NCI-H69 (cell line): ENCODE measurements around the gene NIM1K.
"Not testable (repeated sequence)": the region's sequence is repeated elsewhere in the genome, so short reads cannot be mapped to it uniquely, and the experiment has no call there.

Source experiments
- DNase-seq: peaks from one replicate; lab custom pipeline; 2025; lab: John Stamatoyannopoulos, UW

NIM1K gene

DNA sequence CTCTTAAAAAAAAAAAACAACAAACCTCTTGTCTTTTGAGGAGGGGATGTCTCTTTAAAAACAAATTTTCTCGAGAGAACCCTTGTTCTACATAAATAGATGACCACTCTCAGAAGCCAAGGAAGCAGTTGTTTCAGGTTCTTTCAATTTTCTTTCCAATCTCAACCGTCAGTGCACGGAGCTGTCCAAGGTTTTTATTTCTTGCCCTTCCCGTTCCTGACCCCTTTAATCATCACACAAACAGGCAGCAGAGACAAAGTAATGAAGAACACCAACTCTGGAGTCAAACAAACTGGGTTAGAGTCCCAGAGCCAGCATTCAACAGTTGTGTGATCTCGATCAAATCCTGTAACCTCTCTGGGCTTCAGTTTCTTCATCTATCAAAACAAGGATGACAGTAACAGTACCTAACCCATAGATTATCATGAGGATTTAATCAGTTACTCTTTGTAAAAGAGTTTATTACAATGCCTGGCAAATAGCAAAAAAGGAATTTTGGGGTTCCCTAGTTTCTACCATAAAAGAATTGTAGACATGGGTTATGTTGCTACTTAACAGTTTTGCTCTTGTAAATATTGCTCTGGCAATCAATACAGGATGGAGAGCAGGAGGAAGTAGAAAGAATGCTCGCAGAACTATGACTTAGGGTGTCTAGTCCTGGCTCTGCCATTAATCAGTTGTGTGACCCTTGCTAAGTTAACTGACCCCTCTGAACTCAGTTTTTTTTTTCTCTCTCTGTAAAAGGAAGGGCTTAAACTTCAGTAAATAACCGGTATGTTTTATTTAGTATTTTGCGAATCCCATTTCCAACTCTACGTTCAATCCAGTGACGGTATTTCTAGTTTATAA, 1.0 kb upstream of the NIM1K start:
- DNase-seq = peak; percentile 7

DNA sequence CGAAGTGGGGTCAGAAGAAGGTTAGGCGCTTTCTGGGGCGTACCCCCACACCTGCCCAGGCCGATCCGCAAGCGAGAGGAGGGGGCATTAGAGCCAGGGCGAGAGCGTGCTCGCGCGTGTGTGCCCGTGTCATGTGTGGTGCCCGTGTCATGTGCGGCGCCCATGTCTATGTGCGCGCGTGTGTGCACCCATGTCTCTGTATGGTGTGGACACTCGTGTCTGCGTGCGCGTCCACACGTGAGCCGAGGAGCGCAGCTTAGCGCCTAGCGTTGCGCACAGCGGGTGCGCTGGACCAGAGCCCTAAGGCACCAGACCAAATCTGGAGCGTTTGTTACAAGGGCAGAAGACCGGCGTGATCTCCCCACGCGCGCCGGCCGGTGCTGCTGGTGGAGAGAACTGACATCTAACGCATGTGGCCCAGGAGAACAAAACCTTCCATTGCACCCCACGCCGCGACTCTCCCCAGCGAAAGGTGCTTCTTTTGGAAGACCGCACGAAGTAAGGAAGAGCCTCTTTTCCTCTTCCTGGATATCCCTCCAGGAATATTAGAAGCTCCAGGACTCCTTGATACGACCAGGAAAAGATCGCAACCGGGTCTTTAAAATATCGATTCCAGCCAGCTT, 644 bp downstream of the NIM1K start:
- DNase-seq = peak; percentile 67

DNA sequence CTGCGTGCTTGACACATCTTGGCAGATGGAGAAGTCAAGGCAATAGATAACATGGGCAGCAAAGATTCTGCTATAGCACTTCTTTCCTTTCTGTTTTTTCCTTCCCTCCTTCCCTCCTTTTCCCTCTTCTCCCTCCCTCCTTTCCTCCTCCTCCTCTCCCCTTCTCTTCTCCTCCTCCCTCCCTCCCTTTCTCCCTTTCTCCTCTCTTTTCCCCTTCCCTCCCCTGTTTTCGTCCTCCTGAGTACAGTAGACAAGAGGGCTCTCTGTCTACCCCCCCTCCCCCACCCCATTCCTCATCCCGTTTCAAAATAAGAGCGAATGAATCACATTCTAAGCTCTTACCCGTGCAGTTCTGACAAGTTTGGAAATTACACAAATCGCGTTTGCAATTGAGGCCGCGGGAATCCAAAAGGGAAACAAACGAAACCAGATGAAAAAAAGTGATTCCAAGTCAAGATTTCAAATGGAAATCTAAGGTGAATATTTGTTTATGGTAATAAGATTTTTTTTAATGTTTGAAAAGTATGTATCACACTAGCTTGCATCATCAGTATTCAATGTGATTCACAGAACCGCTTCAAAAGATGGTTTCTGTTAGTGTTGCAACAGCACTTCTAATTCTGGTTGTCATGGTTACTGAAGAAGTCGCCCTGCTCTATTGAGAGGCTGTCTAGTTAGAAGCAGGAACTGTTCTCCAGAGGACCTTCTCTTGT, 1.3 kb downstream of the NIM1K start:
- DNase-seq = peak; percentile 70

DNA sequence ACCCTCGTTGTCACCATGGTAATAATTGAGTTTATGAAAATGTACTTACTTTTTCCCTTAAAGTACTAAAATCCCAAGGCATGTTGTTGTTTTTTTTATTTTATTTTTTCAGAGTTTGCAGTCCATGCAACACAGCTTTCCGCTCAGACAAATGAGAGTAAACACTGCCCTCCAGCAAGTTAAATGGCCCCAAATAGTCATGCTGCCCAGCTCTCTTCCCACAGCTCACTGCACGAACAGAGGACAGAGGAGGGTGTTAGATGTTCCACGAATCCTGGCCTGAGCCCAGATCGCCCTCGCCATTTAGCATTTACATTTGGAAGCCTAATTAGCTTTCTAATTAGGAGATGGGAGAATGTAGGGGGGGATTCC, 1.9 kb downstream of the NIM1K start:
- peak; percentile 66 for DNase-seq

DNA sequence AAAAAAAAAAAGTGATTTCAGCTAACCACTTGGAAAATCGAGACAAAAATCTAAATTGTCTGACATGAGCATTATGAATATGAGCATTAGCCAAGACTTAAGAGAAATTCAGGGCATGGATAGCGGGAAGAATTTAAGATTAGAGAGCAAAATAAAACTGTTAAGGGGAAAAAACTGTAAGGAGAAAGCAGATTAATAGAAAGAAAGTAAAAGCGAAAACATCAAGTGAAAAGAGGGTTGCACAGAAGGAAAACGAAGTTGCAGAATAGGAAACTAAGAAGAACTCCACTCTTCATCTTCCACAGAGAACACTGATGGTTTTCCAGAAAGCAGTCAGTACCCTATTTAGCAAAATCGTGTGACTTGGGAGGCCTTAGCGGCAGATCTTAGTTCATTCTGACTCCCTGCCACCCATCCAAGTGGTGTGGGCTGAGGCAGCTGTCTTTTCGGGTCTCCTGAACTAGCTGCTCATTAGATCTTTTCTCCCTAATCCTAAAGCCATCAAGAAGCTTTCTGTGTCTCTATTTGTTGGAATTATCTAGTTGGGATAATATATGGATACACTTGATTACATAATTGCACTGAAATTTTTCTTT, 3.7 kb downstream of the NIM1K start:
- no peak for DNase-seq

DNA sequence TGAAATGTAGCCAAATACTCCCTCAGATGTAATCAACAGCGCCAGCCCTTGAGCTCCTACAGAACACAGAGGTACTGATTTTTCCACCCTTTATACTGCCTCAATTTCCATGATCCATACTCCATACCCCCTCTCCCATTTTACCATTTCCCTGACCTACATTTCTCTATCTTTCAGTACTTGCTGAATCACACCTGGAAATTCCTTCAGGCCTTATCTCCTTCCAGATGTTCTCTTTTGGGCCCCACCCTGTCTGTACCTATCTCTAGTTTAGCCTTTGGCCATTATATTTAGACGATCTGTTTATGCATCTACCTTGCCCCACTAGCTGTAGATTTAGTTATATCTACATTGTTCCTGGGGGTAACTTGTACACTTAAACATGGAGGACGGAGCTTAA, 5.5 kb downstream of the NIM1K start:
- DNase-seq = no peak

DNA sequence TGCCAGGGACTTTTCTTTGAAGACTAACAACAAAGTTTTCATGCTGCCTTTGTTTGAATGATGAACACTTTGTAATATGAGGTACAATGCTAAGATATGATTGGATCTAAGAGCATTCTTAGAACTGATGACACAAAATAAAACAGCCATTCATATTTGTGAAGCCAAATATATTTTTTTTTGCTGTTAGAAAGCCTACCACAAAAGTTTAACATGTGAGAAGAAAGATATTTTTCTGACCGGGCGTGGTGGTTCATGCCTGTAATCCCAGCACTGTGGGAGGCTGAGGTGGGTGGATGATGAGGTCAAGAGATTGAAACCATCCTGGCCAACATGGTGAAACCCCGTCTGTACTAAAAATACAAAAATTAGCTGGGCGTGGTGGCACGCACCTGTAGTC, 9.4 kb downstream of the NIM1K start:
- DNase-seq = not testable (repeated sequence)

DNA sequence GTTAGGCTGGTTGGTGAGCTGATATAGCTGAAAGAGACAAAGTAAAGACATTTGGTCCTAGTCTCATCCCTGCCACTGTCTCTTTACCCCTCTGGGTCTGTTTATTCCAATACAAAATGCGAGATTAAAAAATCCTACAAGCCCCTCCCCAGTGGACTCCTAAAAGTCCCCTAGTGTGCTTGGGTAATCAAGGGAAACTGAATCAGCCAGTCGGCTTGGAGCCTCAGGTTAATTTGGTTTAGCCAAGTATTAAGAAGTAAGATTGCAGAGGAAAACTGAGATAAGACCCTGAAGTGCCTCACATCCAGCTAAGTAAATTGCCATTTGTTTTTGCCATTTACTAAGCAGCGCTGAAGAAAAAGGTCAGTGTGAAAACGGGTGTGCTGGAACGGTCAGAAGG, 10.4 kb downstream of the NIM1K start:
- no peak for DNase-seq

DNA sequence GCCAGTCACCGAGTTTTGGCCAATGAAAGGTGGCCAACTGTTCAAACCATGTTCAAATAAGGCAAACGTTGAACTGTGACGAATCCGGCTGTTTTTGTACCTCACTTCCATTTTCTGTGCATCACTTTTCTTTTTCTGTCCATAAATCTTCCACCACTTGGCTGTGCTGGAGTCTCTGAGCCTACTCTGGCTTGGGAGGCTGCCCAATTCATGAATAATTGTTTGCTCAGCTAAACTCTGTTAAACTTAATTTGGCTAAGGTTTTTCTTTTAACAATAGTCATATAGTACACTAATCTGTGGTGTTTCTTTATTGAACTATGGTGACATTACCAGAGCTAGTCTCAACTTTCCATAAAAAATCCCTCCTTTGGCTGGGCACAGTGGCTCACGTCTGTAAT, 11.3 kb downstream of the NIM1K start:
- DNase-seq = no peak

DNA sequence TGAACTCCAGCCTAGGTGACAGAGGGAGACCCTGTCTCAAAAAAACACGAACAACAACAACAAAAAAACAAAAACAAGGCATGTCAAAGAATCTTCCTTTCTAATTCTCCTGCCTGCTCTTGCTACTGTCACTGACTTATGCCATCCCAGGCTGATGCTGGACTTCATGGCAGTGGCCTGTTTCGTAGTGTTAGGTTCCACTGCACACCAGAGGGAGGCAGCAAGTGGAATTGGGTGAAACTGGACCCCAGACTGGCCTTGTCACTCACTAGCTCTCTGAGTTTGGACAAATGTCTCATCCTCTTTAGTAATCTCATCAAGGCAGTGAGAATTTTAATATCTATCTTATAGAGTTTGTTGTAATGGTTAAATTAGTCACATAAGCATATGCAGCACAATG, 12.9 kb downstream of the NIM1K start:
- peak; percentile 6 for DNase-seq

DNA sequence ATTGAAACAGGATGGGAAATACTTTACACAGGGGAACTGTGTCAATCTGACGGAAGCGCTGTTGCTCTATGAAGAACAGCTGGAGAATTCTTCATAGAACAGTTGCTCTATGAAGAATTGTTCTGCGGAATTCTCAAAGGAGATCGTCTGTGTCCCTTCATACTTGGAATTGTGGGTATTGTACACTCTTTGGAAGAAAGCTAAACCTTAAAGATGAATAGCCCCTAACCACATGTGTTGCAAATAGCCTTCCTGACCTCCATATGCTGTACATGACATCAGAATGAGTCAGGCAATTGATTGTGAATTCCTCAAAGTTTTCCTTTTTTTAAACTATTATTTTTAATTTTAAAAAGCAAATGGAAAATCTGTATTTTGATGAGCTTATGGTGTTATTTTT, 15.6 kb downstream of the NIM1K start:
- no peak for DNase-seq

DNA sequence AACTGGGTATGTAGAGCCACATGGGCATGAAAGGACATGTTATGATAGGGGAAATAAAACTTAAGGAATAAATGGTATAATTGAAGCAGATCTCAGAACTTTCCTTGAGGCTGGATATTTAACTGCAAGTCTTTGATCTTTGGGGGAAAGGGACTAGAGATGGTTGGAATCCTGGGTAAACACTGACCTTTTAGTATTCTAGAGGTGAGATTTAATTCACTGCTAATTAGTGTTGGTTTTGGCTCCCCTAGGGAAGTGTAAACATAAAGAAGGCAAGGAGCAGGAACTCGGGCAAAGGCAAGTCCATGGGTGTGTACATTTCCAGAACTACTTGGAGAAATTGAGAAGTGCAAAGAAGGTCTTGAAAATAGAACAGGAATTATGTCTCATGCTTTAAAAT, 16.6 kb downstream of the NIM1K start:
- peak; percentile 90 for DNase-seq

DNA sequence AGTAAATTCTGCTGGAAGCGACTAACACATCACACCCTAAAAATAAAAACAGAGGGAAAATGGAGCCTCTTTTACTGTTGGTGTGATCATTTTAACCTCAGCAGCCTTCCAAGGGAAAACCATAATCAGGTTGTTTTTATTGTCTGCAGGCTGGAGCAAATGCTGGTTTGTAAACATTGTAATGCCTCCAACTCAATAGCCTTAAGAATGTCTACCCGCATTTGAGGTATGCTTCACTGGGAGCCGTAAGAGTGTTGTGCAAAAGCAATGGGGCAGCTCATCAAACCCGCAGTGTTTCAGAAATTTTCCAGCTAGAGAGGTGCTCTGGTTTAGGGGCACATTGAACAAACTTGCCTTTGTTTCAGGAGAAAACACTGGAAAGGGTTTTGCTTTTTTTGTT, 17.0 kb downstream of the NIM1K start:
- peak; percentile 52 for DNase-seq

DNA sequence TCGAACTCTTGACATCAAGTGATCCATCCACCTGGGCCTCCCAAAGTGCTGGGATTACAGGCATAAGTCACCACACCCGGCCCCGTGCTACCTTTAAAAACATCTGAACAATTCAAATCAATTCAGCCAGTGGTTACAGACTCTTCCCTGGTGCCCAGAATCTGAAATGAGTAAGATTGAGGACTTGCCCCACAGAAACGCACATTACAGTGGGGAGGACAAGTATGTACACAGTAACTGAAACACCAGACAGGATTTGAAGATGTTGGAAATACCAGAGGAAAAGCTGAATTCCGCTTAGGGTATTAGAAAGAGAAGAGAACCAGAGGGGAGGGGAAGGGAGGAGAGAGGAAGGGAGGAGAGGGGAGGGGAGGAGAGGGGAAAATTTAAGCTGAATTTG, 17.8 kb downstream of the NIM1K start:
- no peak for DNase-seq

DNA sequence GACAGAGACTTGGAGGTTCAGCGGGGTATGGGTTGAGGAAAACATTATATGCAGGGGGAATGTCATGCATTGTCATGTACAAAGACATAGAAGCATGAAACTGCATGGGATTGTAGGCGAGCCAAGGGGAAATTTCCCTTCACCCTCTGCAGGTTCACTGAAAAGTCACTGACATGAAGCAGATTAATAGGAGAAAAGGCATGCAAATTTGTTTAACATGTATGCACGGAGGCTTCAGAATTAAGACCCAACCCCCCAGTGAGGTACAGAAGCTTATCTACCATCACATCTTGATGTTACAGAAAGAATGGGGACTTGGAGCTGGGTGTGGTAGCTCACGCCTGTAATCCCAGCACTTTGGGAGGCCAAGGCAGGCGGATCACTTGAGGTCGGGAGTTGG, 18.5 kb downstream of the NIM1K start:
- DNase-seq = no peak

DNA sequence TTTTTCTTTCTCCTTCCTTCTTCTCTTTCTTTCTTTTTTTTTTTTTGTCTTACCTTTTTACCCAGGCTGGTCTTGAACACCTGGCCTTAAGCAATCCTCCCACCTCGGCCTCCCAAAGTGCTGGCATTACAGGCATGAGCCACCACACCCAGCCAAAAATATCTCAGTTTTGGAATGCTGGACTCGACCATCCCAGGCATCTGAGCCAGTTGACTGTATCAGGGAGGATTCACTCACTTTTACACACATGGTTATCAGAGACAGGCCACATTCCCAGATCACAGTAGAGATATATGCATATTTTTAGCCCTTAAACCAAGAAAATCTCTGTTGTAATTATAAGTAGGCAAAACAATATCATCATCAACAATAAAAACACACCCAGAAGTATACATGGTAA, 21.9 kb downstream of the NIM1K start:
- DNase-seq = no peak

DNA sequence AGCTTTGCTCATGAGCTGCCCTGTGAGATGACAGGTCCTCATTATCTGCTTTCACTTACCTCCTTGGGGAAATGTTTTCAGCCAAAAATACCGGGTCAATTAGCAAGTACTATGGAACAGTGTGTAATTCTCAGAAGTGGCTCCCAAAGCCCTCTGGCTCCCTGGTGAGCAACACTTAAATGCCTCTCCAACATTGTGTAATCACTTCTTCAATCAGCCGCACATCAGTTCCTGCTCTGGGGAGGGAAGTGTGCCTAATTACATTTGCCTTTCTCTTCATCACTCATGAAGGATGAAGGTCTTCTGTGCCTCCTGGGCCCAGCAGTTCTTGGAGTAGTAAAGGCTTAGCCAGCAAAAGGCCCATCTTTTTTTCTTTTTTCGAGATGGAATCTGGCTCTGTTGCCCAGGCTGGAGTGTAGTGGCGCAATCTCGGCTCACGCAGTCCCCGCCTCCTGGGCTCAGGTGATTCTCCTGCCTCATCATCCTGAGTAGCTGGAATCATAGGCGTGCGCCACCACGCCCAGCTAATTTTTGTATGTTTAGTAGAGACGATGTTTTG, 23.1 kb downstream of the NIM1K start:
- DNase-seq = peak; percentile 94

DNA sequence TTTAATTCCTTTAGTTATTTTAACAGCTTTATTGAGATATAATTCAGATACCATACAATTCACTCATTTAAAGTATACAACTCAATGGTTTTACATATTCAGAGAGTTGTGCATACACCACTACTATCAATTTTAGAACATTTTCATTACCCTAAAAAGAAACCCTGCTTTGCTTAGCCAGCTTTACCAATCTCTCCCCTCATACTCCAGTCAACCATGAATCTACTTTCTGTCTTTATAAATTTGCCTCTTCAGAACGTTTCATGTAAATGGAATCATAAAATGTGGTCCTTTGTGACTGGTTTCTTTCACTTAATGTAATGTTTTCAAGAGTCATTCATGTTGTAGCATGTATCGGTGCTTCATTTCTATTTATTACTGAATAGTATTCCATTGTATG, 24.9 kb downstream of the NIM1K start:
- no peak for DNase-seq

DNA sequence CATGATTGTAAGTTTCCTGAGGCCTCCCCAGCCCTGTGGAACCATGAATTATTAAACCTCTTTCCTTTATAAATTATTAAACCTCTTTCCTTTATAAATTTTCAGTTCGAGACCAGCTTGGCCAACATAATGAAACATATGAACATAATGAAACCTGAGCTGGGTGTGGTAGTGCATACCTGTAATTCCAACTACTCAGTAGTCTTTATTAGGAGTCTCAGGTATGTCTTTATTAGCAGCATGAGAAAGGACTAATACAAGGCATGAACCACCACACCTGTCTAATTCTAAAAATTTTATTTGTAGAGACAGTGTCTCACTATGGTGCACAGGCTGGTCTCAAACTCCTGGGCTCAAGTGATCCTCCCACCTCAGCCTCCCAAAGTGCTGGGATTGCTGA, 27.1 kb downstream of the NIM1K start:
- DNase-seq = no peak

DNA sequence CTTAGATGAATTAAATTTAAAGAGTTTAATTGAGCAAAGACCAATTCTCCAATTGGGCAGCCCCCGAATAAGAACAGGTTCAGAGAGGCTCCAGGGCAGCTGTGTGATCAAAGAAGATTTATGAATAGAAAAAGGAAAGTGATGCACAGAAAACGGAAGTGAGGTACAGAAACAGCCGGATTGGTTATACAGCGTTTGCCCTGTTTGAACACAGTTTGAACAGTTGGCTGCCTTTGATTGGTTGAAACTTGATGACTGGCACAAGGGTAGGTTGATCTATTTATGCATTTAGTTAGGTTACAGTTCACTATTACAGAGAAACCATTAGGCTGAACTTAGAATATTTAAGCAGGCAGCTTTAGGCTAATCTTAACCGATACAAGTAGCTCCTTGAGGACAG, 29.5 kb downstream of the NIM1K start:
- DNase-seq = peak; percentile 27

DNA sequence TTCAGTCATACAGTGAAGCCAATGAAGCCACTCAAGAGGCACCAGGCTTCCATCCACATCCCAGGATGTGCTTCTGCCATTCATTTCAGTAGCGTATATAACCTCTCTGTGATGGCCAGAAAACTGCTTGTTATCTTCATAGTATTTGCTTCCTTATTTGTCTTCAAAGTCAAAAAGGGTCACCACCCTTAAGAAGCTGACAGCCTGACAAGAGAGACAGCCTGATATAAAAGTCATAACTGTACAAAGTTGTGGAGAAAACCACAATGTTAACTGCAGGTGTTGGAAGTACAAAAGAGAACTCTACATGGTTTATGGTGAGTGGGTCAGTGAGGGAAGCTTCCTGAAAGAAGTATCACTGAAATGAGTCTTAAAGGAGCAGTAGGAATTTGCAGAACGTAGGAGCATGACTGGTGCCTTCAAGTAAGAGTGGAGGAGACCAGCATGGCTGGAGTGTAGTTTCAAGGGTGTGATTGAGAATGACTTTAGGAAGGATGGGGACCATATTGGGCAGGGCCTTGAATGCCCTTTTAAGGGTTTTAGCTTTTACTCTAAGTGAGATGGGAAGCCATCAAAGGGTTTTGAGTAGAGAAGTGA, 33.7 kb downstream of the NIM1K start:
- no peak for DNase-seq

DNA sequence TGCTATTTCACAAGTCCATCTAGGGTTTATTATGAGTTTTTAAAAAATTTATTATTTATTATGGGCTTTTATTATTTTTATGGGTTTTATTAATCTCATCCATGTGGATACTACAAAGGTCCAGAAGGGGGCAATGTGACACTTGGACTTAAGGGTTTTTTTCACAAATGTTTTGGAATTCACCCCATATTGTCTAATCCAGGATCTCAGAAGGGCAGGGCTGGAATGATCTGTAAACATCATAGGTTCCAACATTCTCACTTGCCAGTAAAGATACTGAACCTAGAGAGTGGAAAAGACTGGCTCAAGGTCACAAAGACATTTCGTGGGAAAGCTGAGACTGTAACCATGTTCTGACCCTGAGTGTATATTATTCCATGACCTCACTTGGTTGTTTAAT, 35.6 kb downstream of the NIM1K start:
- DNase-seq = peak; percentile 51
